C4-2B (cell line): Measurements from ENCODE around the gene MEIOB.

Experiments used
- ZFX ChIP-seq: fragments of 450-650 bp; IDR thresholded peaks from 2 replicates; pipeline ENCODE4 v1.6.1; 2017
- TF ChIP-seq, protein P1 (sequence below): fragments of 450-650 bp; conservative IDR thresholded peaks from 2 replicates; pipeline ENCODE4 v1.5.1; 2017; ENCODE audit warnings: mild to moderate bottlenecking

DNA sequence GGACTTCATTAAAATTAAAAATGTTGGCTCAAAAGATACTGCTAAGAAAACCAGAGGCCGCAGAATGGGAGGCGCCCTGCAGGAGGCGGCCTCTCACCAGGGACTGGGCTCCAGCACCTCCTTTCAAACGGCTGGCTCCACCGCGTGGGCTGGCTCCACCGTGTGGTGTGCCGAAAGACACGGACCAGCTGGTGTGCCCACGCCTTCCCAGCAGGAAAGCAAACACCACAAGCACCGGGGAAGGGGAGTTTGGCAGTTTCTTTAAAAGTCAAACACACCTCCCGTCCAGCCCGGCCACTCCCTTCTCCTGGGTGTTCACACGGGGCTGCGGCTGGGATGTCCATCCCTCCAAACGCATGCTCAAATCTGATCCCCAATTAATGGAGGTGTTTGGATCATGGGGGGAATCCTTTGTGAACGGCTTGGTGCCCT is 59.2 kb downstream of the MEIOB start:
- TF ChIP-seq, protein P1, sequence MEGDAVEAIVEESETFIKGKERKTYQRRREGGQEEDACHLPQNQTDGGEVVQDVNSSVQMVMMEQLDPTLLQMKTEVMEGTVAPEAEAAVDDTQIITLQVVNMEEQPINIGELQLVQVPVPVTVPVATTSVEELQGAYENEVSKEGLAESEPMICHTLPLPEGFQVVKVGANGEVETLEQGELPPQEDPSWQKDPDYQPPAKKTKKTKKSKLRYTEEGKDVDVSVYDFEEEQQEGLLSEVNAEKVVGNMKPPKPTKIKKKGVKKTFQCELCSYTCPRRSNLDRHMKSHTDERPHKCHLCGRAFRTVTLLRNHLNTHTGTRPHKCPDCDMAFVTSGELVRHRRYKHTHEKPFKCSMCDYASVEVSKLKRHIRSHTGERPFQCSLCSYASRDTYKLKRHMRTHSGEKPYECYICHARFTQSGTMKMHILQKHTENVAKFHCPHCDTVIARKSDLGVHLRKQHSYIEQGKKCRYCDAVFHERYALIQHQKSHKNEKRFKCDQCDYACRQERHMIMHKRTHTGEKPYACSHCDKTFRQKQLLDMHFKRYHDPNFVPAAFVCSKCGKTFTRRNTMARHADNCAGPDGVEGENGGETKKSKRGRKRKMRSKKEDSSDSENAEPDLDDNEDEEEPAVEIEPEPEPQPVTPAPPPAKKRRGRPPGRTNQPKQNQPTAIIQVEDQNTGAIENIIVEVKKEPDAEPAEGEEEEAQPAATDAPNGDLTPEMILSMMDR = peak; percentile 90
- TF ChIP-seq ZFX = no peak
